Astrocyte of the cerebellum (primary cell): Measurements from ENCODE around the gene SCN4A.
"Not testable (repeated sequence)": the region's sequence is repeated elsewhere in the genome, so short reads cannot be mapped to it uniquely, and the experiment has no call there.

Source experiments
- DNase-seq: peaks from one replicate; pipeline ENCODE4 v3.0.0-alpha.2; 2011; ENCODE audit warnings: low read depth
- H3K4me3 ChIP-seq: 2 replicates; pipeline ENCODE4 v1.5.1; 2011; ENCODE audit warnings: mild to moderate bottlenecking, low read depth, low read length, moderate library complexity
- in situ Hi-C: cut with HindIII; loops from 2 replicates; pipeline ENCODE4 v1.10.0; 2017; ENCODE audit warnings: low sequenced_read_pairs
- TF ChIP-seq, protein P1 (sequence below): IDR thresholded peaks from 2 replicates; pipeline ENCODE4 v1.5.1; 2012; ENCODE audit warnings: low read length, low read depth, moderate library complexity, mild to moderate bottlenecking; ENCODE audit errors: missing control alignments

Gene SCN4A

DNA sequence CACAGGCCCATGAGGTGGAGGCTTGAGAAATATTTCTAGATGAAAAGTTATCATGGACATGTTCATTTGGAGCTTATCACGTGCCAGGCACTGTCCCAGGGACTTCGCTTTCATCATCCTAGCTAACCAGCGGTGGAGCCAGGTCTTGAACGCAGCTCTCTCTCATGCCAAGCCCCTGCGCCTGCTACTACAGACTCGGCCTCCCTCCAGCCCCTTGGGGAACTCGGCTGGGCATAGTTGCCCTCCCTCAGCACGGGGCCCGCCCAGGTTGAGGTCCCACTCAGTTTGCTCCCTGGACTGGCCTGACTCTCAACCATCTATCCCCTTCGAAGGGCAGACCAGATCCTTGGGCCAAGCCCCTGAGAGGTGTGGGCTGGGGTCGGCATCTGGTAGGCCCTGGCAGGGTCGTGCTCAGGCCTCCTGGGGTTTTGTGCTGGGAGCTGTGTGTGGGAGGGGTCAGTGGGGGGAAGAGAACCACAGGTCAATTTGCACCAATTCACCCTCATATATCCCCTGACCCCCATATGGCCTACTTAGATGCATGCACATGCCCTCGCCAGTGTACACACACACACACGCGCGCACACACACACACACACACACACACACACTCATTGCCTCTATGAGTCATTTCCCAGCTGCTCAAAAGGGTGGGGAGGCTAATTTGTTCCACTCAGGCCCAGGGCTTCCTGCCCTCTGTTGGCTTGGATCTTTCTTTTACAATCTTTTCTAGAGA is 12.1 kb upstream of the SCN4A start:
- DNase-seq = peak; percentile 74
- H3K4me3 ChIP-seq = no peak overlapping the region
- TF ChIP-seq, protein P1, sequence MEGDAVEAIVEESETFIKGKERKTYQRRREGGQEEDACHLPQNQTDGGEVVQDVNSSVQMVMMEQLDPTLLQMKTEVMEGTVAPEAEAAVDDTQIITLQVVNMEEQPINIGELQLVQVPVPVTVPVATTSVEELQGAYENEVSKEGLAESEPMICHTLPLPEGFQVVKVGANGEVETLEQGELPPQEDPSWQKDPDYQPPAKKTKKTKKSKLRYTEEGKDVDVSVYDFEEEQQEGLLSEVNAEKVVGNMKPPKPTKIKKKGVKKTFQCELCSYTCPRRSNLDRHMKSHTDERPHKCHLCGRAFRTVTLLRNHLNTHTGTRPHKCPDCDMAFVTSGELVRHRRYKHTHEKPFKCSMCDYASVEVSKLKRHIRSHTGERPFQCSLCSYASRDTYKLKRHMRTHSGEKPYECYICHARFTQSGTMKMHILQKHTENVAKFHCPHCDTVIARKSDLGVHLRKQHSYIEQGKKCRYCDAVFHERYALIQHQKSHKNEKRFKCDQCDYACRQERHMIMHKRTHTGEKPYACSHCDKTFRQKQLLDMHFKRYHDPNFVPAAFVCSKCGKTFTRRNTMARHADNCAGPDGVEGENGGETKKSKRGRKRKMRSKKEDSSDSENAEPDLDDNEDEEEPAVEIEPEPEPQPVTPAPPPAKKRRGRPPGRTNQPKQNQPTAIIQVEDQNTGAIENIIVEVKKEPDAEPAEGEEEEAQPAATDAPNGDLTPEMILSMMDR = no peak
- in situ Hi-C loops = loop anchor here (5.0 kb wide), 1 partner anchor 58 kb away; no protein-coding TSS in a partner anchor

GRCh38 chr17:63984236-63984635 is 11.5 kb upstream of the SCN4A start:
- no peak overlapping the region for H3K4me3 ChIP-seq
- TF ChIP-seq, protein P1 = no peak
- DNase-seq = peak; percentile 66
- in situ Hi-C loops = loop anchor here (5.0 kb wide), 1 partner anchor 57 kb away; no protein-coding TSS in a partner anchor

DNA sequence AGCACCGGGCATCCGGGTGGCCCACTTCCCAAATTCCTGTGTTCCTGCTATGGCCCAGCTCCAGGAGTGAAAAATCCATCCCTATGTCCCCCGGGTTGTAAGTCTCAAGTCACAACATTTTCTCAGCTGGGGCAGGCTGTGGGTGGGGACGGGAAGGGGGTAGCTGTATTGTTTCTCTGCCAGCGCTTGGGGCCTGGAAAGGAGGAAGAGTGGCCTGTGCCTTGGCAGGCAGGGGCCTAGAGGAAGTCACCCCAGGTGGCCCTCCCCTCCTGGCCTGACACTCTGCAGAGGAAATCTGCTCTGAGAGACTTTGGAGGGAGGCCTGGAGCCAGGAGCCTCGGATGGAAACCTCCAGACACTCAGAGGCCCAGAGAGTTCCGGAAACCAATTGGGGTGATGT is 10.6 kb upstream of the SCN4A start:
- DNase-seq = no peak
- TF ChIP-seq, protein P1 = no peak
- no peak overlapping the region for H3K4me3 ChIP-seq
- in situ Hi-C loops = loop anchor here (5.0 kb wide), 1 partner anchor 56 kb away; no protein-coding TSS in a partner anchor

DNA sequence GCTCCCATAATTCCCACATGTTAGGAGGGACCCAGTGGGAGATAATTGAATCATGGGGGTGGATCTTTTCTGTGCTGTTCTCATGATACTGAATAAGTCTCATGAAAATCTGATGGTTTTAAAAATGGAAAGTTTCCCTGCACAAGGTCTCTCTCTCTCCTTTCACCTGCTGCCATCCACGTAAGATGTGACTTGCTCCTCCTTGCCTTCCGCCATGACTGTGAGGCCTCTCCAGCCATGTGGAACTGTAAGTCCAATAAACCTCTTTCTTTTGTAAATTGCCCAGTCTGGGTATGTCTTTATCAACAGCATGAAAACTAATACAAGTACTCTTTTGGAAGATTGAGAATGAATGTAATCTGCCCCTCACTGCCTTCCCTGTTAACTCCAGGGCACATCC is 9.9 kb upstream of the SCN4A start:
- not testable (repeated sequence) for DNase-seq, H3K4me3 ChIP-seq
- in situ Hi-C loops = loop anchor here (5.0 kb wide), 1 partner anchor 55 kb away; no protein-coding TSS in a partner anchor

DNA sequence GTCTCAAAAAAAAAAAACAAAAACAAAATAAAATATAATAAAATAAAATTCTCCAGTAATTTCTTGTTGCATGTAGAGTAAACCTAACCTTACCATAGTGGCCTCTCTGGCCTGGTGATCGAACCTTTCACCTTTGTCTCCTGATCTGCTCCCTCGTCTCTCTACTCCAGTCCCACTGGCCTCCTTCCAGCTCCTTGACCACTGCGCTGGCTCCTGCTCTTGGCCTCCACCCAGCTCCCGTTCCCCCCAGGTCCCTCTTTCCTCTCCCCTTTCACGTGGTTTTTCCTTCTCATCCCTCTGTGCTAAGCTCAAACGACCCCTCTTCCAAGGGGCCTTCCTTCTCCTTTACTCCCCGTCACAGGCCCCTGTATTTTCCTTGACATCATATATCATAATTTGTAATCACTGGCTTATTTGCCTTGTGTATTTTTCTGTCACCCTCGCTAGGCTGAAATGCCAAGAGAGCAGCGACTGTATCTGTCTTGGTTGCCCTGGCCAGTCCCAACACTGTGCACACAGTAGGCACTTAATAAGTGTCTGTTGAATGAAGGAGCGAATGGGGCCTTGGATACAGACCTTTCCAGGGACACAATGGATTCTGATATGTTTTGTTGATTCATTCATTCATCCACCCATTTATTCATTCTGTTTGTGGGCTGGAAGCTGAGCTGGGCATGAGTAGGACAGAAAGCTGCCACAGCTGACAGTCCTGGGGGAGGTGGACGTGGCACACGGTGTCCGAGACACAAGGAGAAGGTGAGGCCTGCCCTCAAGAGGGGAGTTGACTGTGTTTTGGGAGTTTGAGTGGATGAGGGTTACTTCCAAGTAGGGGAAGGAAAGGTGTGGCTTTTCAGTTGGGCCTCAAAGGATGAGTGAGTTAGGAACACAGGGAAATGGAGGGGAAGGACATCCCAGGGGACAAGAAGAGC is 5.8 kb upstream of the SCN4A start:
- no peak overlapping the region for H3K4me3 ChIP-seq
- in situ Hi-C loops = no loop called here
- TF ChIP-seq, protein P1 = no peak
- DNase-seq = no peak

DNA sequence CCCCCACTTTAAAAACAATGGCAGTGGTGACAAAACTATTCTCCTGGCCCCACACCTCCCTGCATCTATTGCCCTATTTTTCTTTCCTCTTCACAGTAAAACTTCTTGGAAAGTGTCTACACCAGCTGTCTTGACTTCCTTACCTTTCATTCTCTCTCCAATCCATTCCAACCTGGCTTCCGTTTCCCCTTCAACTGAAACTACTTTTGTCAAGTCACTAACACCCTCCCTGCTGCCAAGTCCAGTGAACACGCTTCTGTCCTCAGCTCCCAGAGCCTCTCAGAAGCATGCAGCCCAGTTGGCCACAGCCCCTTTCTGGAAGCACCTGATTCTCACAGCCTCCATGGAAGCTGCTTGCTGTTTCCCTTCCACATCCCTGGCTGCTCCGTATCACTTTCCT is 4.0 kb upstream of the SCN4A start:
- no peak for DNase-seq
- TF ChIP-seq, protein P1 = no peak
- H3K4me3 ChIP-seq = no peak overlapping the region
- in situ Hi-C loops = no loop called here

- in situ Hi-C loops = no loop called here
- TF ChIP-seq, protein P1 = no peak
- no peak for DNase-seq
- H3K4me3 ChIP-seq = no peak overlapping the region
Measured at GRCh38 chr17:63975541-63976092, 2.9 kb upstream of the SCN4A start.
